IPS DF 4.7 (cell line): ENCODE measurements around the gene BSN.
"Not testable (repeated sequence)": the region's sequence is repeated elsewhere in the genome, so short reads cannot be mapped to it uniquely, and the experiment has no call there.

Experiments
- DNase-seq: peaks from one replicate; pipeline ENCODE4 v3.0.0-alpha.2; 2013; ENCODE audit warnings: low spot score; ENCODE audit errors: extremely low read depth

The BSN gene

GRCh38 chr3:49670940-49671290 lies 116.6 kb downstream of the BSN start:
- no peak for DNase-seq

GRCh38 chr3:49671291-49672288 lies 117.3 kb downstream of the BSN start:
- DNase-seq = peak; percentile 79

- DNase-seq = no peak
Measured at GRCh38 chr3:49673121-49673714, 118.9 kb downstream of the BSN start.

DNA sequence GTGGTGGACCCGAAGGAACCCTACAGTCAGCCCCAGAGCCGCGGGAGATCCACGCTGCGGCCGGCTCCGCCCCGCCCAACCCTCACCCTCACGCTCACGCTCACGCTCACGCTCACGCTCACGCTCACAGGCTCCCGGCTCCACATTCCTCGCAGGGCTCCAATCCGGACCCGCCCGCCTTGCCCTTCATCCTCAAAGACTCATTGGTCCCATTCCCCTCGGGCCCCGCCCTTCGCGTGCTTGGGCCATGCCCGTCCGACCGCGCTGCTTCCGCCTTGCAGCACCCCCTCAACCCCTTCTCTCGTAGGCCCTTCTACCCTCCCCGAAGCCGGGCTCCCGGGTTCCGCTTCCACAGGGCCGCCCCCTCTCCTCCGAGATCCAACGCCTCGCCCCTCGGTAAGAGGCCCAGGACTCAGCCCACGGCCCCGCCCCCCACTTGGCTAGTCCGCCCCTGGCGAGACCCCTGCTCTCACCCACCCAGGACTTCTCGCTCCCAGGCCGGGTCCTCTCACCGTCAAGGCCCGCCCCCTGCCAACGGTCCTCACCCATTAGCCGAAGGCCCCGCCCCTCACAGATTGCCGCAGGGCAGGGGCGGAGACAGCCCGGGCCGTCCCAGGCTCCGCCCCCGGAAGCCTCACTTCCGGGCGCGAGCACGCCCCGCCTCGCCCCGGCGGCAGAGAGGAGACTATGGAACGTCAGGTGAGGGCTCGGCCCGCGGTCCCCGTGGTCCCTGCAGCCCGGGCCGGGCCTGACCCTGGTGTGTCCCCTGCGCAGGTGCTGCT lies 119.6 kb downstream of the BSN start, which contains the start of gene APEH:
Gene APEH (plus strand): TSS at position 637 of the 782 bp plus-strand sequence. CDS start 51 bp downstream, at position 688.
- DNase-seq = peak; percentile 83

- no peak for DNase-seq
Measured at GRCh38 chr3:49674497-49674983, 120.3 kb downstream of the BSN start.

GRCh38 chr3:49675912-49676311 lies 121.6 kb downstream of the BSN start:
- DNase-seq = no peak

GRCh38 chr3:49680493-49681231 lies 126.4 kb downstream of the BSN start:
- DNase-seq = no peak

DNA sequence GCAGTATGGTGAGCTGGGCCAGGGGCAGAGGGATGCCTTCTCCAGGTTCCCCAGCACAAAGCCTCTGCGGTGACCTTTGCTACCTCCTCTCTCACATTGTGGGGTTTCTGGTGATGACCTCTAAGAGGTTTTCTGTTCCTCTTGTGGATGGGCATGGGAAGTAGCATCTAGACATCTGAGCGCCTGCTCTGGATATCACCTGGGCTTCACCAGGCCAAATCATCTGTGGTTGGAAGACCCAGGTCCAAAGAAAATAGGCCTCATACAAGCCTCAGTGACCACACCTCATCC lies 126.9 kb downstream of the BSN start:
- no peak for DNase-seq

DNA sequence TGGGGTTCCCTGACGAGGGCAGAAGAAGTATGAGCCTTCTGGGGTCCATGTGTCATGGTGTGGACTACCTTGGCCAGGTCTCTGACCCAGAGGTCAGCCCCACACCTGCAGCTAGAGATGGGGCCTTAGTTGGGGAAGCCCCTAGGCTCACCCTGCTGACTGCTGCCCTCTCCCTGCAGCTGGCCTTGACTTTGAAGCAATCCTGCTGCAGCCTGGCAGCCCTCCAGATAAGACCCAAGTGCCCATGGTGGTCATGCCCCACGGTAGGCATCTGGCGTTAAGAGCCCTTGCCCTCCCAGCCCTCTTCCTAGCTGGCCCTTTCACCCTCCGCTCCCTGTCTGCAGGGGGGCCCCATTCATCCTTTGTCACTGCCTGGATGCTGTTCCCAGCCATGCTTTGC lies 127.3 kb downstream of the BSN start:
- DNase-seq = no peak

DNA sequence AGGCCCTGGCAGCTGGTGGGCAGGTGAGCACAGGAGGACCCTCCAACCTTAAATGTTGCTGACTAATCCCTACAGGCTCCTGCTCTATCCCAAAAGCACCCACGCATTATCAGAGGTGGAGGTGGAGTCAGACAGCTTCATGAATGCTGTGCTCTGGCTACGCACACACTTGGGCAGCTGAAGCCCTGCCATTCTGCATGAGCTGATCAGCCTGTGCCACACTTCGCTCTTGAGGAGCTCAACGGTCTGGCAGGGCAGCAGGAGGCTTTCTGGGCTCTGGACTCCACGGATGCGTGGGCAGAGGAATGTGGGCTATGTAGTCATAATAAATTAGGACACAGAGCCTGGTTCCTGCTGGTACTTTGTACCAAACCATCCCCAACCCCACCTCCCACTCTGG lies 128.9 kb downstream of the BSN start:
- DNase-seq = no peak

- not testable (repeated sequence) for DNase-seq
Measured at GRCh38 chr3:49684453-49684852, 130.2 kb downstream of the BSN start.

DNA sequence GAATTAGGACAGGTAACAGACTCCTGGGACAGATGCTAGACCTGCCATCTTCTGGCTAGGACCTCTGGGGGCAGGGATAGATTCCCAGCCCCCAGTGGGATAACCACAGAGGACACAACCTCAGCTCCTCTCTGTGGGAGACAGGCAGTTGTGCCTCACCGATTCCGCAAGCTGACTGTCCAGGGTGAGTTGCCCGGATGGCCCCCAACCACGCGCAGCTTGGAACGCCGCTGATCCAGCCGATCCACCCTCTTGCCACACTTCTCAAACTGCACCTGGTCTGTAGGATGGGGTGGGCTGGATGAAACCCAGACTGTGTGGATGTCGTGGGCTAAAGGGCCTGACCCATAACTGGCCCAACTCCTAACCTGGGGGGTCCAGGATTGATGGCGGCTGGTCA lies 130.8 kb downstream of the BSN start:
- DNase-seq = not testable (repeated sequence)

DNA sequence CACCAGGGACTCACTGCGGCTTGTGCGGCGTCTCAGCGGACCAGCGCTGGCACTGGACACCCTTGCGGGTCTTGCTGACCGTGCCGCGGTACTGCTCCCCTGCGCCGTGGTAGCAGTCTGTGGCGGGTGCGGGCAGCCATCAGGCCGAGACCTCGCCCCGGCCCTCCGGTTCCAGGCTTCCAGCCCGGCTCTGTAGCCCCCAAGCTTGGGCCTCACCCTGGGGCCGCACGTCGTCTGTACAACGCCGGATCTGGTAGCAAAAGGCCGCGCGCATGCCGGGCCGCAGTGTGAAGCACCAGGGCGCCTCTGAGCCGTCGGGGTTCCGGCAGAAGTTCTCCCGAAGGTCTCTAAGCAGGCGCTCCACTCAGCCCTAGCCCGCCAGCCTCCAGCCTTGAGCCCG lies 131.6 kb downstream of the BSN start:
- DNase-seq = not testable (repeated sequence)

DNA sequence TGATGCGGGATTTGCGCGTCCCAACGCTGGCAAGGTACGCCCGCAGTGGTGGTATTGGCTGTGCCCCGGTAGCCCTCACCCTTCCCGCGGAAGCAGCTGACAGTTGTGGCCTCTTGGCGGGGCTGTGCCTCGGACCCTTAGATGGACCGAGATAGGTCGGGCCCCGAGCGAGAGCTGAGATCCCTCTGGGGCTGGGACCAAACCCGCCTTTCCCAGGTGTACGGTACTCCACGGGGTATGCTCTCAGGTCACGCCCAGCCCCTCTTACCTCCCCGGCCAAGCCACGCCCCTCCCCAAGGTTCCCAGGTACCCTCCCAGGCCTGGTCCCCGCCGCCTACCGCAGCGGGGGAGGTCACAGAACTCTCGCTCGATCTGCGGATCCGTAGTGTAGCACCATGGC lies 132.1 kb downstream of the BSN start:
- not testable (repeated sequence) for DNase-seq

DNA sequence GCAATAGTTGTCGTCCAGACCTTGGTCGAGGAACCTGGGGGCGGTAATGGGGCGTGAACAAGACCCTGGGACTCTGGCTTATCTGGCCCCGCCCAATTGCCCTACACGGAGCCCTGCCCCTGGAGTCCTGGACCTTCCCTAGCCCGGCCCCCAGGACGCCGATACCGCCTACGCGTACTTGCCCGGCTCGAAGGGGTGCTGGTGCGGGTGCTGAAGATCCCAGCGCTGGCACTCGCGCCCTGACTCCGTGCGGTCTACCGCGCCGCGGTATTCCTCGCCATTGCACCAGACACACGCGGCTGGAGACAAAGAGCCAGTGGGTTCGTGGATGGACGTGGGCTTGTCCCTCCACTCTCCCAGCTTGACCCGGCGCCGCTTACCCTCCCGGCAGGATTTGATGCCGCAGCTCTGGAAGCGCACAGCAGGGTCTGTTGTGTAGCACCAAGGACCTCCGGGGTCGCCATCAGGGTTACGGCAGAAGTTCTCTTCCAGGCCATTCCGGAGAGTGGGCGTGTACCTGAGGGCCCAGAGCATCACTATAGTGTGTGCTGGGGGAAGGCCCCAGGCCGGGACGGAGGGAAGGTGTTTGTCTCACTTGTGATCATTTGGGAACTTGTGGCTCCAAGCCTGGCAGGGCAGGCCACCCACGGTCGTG lies 132.6 kb downstream of the BSN start:
- not testable (repeated sequence) for DNase-seq

DNA sequence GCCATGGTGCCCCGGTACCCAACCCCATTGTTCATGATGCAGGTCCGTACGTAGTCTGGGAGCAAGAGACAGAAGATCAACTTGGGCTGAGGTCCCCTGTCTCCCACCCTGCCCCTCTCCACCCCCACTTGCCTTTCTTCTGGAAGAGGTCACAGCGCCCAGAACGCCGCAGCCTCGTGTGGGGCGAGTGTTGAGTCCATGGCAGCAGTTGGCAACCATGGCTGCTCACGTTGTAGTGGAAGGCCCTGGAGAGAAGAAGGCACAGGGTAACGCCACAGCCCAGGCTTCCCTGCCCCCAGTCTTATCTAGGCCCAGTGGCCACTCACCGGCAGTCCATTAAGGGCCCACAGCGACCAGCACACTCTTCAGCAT lies 133.1 kb downstream of the BSN start:
- DNase-seq = not testable (repeated sequence)

DNA sequence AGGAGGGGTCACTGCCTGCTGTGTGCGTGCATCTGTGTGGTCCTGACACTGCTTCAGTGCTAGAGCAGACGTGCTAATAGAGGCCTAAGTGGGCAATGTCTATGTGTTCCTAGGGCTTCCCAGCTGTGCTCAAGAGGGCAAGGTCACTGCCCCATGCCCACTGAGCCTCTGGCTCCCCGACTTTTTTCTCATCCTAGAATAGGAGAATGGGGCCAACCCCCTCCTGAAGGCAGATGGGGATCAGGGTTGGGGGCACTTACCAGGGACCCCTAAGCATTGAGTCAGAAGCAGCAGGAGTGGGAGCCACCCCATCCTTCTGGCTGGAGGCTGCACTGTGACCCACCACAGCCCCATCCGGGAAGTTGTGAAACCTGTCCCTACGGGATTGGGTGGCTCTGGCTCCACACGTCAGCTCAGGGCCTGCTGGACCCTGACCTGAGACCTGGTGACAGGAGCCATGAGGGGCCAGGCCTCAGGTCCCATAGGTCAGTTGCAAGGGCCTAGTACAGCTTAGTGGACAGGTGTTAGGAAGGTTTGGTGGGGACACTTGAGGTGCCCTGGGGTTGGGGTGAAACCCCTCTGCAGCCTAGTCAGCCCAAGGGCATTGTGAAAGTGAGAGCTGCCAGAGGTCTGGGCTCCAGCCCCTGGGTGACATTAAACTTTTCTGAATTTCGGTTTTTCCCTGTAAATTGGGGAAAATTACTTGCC lies 134.2 kb downstream of the BSN start:
- not testable (repeated sequence) for DNase-seq

DNA sequence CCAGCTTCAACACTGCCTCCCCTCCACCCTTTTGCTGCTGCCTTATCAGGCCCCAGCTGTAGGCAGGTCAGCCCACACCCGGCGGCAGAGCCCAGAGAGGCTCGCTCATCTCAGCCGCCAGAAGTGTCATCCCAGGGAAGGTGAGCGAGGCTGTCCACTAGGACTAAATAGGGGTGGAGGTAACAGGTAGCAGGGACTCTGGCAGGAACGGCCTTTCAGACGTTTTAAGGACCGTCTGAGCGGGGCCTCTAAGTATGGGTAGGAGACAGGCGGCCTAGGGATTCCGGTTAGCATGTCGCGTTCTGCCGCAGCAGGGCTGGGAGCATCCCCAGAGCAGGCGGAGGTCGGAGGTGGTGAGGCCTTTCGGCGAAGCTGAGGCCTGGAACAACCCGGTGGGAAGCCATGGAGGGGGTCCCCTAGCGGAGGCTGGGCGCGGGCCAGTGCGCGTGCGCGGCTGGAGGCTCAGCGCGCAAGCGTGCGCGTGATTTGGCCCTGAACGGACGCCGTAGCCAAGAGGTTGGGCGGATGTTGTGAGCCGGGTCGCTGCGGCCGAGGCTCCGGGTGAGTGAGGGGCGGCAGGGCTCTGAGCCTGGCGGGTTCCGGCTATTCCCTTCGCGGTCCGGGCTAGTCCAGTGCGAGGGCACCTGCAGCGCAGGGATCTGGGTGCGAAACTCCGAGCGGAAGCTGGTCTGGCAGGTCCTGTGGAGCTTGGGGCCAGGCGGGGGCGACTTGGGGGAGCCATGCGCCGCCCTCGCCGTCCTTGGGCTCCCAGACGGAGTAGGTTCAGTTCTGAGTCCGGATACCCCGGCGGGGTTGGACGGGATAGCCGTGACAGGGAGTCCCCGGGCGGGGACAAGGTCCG lies 135.0 kb downstream of the BSN start, which contains the start of the genes MST1 and RNF123:
Gene MST1 (minus strand): TSS at position 429 of the 862 bp plus-strand sequence. CDS start 783 bp downstream, outside the sequence.
Gene RNF123 (plus strand): TSS at position 512 of the 862 bp plus-strand sequence. CDS start 1,609 bp downstream, outside the sequence.
- DNase-seq = no peak
